HG02973 (cell line): ENCODE measurements around the gene PDLIM5.

ENCODE experiments used
- ATAC-seq: cut with Tn5 transposase; IDR thresholded peaks from one replicate; pipeline ENCODE4 v1.9.1; 2021; ENCODE audit warnings: moderate library complexity; ENCODE audit not compliant: unreplicated experiment

PDLIM5 gene

DNA sequence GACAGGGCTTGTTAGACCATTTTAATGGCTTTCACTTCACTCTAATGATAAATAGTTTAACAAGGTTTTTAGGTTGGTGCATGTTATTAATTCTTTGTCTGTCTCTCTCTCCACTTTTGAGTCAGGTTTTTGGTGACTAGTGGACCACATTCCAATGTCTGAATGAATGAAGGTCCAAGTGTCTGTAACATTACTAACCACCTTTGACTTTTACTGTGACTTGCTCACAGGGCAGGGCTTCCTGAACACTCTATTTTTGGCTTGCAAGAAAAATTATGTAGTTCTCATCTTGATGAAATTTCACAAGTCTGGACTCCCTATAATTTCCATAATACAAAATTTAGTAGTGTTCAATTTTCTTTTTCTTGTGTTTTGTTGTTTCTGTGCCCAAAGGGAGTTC lies 227.2 kb downstream of the PDLIM5 start:
- no peak for ATAC-seq

DNA sequence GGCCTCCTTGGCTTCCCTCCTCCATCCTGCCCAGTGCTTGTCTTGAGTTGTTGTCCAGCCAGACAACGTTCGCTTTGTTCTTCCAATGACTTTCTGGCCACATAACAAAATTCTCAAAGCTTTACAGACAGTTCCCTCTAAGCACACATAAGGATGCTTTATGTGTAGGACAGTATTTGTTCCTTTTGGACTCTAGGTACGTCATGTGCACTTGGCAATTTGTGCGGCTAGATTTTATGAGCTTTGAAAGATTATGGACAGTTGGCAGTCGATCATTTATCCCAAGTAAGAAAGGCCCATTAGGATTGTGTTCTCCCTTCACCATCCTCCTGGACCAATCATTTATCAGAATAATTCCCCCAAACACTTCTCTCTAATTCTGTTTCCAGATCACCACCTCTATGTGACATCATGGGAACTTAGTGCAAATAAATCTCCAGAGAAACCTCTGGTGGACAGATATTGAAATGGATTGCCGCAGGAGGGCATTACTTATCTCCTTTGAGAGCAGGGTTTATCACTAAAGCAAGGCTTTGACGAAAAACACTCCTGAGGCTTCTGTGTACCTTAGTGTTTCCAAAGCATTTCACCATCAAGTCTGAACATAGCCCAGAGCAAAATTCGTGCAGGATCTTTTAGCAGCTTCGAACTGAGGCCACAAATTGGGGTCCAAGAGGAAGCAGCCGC lies 228.6 kb downstream of the PDLIM5 start:
- ATAC-seq = no peak

DNA sequence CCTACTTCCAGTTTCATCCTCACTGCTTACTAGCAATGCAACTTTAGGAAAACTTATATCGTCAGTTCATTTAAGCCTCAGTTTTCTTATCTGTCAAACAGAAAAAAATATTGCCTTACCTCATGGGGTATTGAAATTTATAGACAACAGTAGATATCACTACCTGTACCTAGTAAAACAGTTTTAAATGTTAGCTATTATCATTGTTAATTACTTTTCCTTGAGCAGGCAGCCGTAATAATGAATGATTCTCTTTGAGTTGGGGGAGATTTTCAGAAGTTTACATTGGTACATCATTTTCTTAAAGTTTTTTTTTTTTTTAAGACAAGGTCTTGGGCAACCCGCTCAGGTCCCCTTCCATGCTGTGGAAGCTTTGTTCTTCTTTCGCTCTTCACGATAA lies 234.3 kb downstream of the PDLIM5 start:
- no peak for ATAC-seq

DNA sequence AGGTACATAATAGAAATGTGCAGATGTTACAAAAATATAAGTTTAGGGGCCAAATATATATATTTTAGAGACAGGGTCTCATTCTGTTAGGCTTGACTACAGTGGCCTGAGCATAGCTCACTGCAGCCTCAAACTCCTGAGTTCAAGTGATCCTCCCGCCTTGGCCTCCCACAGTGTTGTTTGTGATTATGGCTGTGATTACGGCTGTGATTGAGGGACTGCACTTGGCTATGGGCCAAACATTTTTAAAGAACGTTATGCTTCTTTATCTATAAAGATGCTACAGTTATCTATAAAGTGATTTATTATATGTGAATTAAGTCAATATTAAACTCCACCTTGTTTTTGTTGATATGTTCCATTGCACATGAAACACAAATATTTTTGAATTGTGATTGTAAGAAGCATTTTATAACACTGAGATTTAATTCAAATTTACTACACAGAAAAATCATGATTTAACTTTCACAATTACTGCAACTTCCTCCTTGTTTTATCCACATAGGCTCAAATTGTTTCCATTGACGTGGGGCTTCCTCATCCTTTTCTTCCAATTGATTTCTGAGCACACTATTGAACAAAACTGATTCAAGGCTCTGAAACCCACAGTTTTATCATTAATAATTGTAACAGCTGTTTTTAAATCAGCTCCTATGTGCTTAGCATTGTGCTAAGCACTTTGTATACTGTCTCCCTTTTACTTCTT lies 237.6 kb downstream of the PDLIM5 start:
- no peak for ATAC-seq

DNA sequence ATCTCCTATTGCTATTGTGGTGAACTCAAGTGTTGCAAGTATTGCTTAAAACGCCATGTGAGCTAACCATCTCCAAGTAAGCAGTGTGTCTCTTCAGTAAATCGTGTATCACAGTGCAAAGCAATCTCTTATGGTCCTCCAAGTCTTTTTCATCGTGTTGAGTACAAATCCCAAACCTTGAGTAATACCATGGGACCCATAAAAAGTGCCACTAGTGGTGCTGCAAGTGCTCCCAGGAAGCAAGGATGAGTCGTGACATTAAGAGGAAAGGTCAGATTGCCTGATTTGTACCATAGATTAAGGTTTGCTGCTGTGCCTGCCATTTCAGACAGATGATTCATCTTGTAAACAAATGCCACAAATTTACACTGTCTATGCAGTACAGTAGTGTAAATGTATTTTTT lies 239.1 kb downstream of the PDLIM5 start:
- ATAC-seq = no peak

DNA sequence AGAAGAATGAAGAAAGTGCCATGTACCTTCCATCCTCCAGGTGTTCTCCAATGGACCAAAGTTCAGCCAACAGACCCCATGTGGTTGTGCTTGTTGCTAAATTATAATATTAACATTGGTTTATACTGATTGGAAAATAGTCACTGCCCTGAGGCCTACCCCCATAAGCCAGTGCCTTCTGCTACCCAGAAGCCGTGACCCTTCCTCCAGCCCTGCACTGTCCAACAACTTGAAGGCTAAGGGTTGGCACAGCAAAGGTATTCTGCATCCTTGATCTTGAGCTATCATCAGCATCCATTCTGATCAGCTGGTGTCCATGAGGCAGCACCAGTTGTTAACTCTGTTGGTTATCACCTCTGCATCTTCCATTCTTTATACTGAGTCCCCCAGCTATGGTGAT lies 239.8 kb downstream of the PDLIM5 start:
- ATAC-seq = no peak

DNA sequence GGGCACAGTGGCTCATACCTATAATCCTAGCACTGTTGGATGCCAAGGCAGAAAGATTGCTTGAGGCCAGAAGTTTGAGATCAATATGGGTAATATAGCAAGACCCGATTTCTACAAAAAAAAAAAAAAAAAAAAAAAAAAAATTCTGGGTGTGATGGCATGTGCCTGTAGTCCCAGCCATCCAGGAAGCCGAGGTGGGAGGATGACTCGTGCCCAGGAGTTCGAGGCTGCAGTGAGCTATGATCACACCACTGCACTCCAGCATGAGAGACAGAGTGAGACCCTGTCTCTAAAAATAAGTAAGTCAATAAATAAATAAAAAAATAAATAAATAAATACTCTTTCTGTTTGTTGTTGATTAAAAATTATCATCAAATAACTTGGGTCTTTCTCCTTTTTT lies 243.6 kb downstream of the PDLIM5 start:
- no peak for ATAC-seq

DNA sequence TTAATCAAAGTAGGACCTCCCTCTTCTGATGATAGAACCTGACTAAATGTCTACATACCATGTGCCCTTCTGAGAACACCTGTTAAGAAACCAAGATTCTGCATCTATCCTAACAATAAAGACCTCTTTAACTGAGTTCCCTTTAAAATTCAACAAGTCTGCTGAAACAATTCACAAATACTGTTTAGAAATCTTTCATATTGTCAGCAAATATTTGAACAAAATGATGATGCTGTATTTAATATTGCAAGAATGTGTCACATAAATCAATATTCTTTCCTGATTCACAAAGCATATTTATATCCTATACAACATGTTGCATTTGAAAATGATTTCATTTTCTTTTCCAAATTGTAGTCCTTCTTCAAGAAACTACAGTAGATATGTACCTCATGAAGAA lies 246.4 kb downstream of the PDLIM5 start:
- no peak for ATAC-seq

DNA sequence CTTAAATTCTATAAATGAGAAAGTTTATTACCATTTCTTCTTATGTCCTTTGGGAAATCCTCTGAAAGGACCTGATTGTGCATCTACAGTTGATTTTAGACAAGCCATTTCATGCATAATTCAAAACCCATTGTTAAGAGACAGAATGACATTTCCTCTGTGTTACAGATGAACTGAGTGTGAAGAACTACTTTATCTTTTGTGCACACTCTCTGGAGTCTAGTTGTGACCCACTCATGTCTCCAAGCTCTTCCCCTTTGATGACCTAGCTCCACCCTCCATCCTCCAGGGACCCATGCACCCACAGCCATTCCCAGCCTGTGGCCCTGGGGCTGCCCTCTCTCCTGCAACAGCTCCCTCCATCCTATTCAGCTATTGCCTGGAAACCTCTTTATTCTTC lies 248.6 kb downstream of the PDLIM5 start:
- no peak for ATAC-seq

DNA sequence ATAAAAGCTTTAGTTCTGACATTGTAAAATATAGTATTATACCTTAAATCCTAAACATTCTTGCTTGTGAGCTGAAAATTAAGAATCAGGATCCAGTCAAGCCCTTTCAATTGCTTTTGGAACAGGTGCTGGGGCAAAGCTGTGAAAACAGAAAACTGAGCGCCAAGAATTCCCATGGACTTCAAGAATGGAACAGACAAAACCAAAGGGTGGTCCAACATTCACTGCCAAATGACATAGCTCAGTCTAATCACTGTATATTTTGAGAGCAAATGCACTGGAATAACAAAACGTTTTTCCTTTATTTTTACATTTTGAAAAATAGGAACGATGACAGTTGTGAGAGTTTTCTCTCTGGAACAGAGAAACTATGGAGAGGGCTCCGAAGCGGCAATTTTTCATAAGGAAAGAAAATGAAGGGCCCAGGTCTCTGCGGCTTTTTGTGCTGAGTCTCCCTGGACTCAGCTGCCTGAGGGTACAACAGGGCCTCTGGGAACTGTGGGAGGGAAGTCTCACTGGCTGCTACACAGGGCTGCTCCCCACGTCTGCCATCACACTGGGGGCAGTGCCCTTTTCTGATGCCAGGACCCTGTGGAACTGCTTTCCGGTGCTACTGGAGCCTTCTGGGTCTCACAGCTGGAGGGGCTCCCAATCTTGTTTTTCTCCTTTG lies 250.0 kb downstream of the PDLIM5 start:
- ATAC-seq = no peak

DNA sequence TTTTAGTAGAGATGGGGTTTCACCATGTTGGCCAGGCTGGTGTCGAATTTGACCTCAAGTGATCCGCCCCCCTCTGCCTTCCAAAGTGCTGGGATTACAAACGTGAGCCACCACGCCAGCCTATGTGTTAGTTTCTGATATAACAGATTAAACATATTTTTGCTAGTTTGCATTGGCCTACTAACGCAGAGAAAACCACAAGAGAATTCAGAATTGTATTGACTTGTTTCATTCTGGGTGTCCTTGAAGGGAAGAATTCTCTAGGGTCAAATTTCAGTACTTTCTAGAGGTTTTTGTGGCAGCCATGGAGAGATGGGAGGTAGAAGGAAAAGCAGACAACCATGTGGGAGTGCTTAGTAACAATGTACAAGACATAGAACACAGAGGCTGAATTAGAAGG lies 259.9 kb downstream of the PDLIM5 start:
- no peak for ATAC-seq

DNA sequence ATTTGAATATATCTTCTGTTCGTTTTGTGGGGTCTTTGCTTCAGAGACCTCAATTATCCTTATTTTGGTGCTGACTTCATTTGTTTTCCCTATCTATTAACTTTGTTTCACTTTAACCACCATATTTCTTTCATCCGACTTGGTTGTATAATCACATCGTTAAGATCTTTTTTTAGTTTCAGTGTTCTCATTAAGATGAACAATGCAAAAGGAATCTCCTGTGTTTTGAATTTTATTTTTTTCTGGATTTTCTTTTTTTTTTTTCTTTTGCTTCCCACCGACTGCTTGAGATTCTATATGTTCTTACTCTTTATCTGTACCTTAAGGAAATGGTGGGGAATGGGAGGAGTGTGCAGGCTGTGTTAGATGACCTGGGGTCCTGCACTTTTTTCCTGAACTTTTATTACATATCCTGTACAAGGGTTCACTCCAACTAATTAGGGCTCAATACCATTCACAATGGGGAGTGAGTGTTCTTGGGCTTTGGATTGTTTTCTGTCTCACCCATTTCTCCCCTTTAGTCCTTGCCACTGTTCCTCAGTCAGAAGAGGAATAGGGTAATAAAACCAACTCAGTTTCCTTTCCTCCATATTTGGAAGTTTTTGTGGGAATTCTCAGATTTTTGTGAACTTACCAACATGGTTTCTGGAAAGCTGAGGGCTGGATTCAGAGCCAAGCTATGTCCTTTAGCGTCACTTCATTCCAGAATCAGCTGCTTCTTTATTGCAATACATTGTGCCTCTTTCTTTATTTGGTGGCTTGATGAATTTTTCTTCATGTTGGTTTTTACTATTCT lies 262.8 kb downstream of the PDLIM5 start:
- no peak for ATAC-seq

DNA sequence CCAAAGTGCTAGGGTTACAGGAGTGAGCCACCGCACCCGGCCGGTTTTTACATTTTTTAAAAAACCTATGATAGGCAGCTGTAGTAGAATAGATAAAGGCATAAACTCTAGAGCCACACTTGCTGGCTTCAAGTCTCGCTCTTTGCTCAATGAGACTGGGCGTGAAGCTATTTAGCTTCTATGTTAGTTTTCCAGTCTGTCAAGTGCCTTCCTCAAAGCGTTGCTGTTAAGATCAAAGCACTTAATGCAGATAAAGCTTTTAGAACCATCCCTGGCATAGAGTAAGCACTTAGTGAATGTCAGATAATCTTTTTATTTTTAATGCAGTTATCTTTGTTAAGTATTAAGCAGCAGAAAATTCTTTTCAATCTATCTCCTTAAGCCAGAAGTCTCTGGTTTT lies 264.0 kb downstream of the PDLIM5 start:
- ATAC-seq = no peak
